H9 (cell line): ENCODE data around the gene KCTD2. TPM values are rescaled to one million over a fixed set of nuclear protein-coding genes. Genes with fewer than 3 reads are reported as not detected.
A peak's percentile ranks its signal among the peaks of the same experiment; 100 is the strongest.

Experiments
- DNase-seq: peaks from one replicate; pipeline ENCODE4 v3.0.0-alpha.2; 2017
- H2AFZ ChIP-seq: one replicate; pipeline ENCODE4 v1.6.1; 2013; ENCODE audit warnings: mild to moderate bottlenecking, low read length, control low read depth, moderate library complexity
- H2AK5ac ChIP-seq: 2 replicates; pipeline ENCODE4 v1.6.1; 2013; ENCODE audit warnings: low read length, control low read depth, mixed read lengths; ENCODE audit not compliant: insufficient read length
- H2BK120ac ChIP-seq: one replicate; pipeline ENCODE4 v1.6.1; 2013; ENCODE audit warnings: low read depth, mild to moderate bottlenecking, low read length, control low read depth, inconsistent platforms; ENCODE audit not compliant: poor library complexity, severe bottlenecking
- H2BK12ac ChIP-seq: 2 replicates; pipeline ENCODE4 v1.6.1; 2013; ENCODE audit warnings: low read length, control low read depth, mixed read lengths, low read depth; ENCODE audit not compliant: insufficient read length
- H2BK15ac ChIP-seq: 2 replicates; pipeline ENCODE4 v1.6.1; 2013; ENCODE audit warnings: low read depth, low read length, control low read depth
- H2BK20ac ChIP-seq: one replicate; pipeline ENCODE4 v1.6.1; 2013; ENCODE audit warnings: low read depth, mild to moderate bottlenecking, low read length, control low read depth, inconsistent platforms; ENCODE audit not compliant: poor library complexity, severe bottlenecking
- H2BK5ac ChIP-seq: 2 replicates; pipeline ENCODE4 v1.6.1; 2013; ENCODE audit warnings: low read length, control low read depth, mixed read lengths; ENCODE audit not compliant: insufficient read length
- H3K14ac ChIP-seq: 2 replicates; pipeline ENCODE4 v1.6.1; 2013; ENCODE audit warnings: low read length, control low read depth; ENCODE audit not compliant: insufficient read depth
- H3K18ac ChIP-seq: 2 replicates; pipeline ENCODE4 v1.6.1; 2013; ENCODE audit warnings: low read depth, mild to moderate bottlenecking, mixed read lengths, low read length, control low read depth; ENCODE audit not compliant: insufficient read length
- H3K23ac ChIP-seq: 2 replicates; pipeline ENCODE4 v1.6.1; 2013; ENCODE audit warnings: low read length, control low read depth, mixed read lengths, low read depth; ENCODE audit not compliant: insufficient read length
- H3K23me2 ChIP-seq: 2 replicates; pipeline ENCODE4 v1.6.1; 2013; ENCODE audit warnings: low read depth, mild to moderate bottlenecking, mixed read lengths, low read length, control low read depth; ENCODE audit not compliant: insufficient read length, poor library complexity, severe bottlenecking
- H3K27ac ChIP-seq: 2 replicates; pipeline ENCODE4 v1.5.1; 2013; ENCODE audit warnings: low read length, control low read depth, mixed read lengths, low read depth; ENCODE audit not compliant: insufficient read length
- H3K27me3 ChIP-seq: 2 replicates; pipeline ENCODE4 v1.6.1; 2013; ENCODE audit warnings: low read length, control low read depth, inconsistent platforms; ENCODE audit not compliant: insufficient read depth
- H3K4ac ChIP-seq: 2 replicates; pipeline ENCODE4 v1.6.1; 2013; ENCODE audit warnings: low read depth, mild to moderate bottlenecking, control low read depth, inconsistent platforms, low read length, moderate library complexity
- H3K4me1 ChIP-seq: 2 replicates; pipeline ENCODE4 v1.6.1; 2013; ENCODE audit warnings: low read length, control low read depth, inconsistent platforms; ENCODE audit not compliant: insufficient read depth
- H3K4me2 ChIP-seq: 2 replicates; pipeline ENCODE4 v1.6.1; 2013; ENCODE audit warnings: low read length, control low read depth, mixed read lengths; ENCODE audit not compliant: insufficient read length, insufficient read depth
- H3K56ac ChIP-seq: 2 replicates; pipeline ENCODE4 v1.6.1; 2013; ENCODE audit warnings: low read depth, mild to moderate bottlenecking, mixed read lengths, low read length, control low read depth; ENCODE audit not compliant: insufficient read length
- H3K79me1 ChIP-seq: 2 replicates; pipeline ENCODE4 v1.6.1; 2013; ENCODE audit warnings: low read depth, mild to moderate bottlenecking, moderate library complexity, low read length, control low read depth, inconsistent platforms; ENCODE audit not compliant: insufficient read depth, poor library complexity, severe bottlenecking
- H3K79me2 ChIP-seq: 2 replicates; pipeline ENCODE4 v1.6.1; 2013; ENCODE audit warnings: low read length, control low read depth, inconsistent platforms; ENCODE audit not compliant: insufficient read depth
- H3K9ac ChIP-seq: 2 replicates; pipeline ENCODE4 v1.6.1; 2013; ENCODE audit warnings: low read length, control low read depth, mixed read lengths; ENCODE audit not compliant: insufficient read length; ENCODE audit errors: extremely low read depth
- H3K9me3 ChIP-seq: one replicate; pipeline ENCODE4 v1.6.1; 2013; ENCODE audit warnings: low read depth, low read length, inconsistent platforms; ENCODE audit not compliant: control insufficient read depth
- H3T11ph ChIP-seq: one replicate; pipeline ENCODE4 v1.6.1; 2013; ENCODE audit warnings: mild to moderate bottlenecking, low read length, control low read depth, inconsistent platforms
- H4K20me1 ChIP-seq: one replicate; pipeline ENCODE4 v1.6.1; 2013; ENCODE audit not compliant: control insufficient read depth, insufficient read length, insufficient read depth
- H4K5ac ChIP-seq: 2 replicates; pipeline ENCODE4 v1.6.1; 2013; ENCODE audit warnings: low read depth, mild to moderate bottlenecking, mixed read lengths, low read length, control low read depth; ENCODE audit not compliant: insufficient read length
- H4K8ac ChIP-seq: replicated peaks from 2 replicates; pipeline ENCODE4 v1.6.1; 2013; ENCODE audit warnings: low read length, control low read depth, mixed read lengths, low read depth; ENCODE audit not compliant: insufficient read length
- H4K91ac ChIP-seq: 2 replicates; pipeline ENCODE4 v1.6.1; 2013; ENCODE audit warnings: low read depth, mild to moderate bottlenecking, moderate library complexity, mixed read lengths, low read length, control low read depth; ENCODE audit not compliant: insufficient read length
- H3K27ac Mint-ChIP-seq, 3 experiments: 2 replicates in 2 of 3; 3 replicates in 1 of 3; pipeline ENCODE4 v1.8.0; 2020 to 2021; ENCODE audit warnings: mixed read lengths in 3 of 3, mild to moderate bottlenecking in 1 of 3, moderate library complexity in 1 of 3
- H3K27me3 Mint-ChIP-seq: 2 replicates; pipeline ENCODE4 v1.8.0; 2021; ENCODE audit warnings: low read depth, mild to moderate bottlenecking, moderate library complexity, mixed read lengths
- H3K36me3 Mint-ChIP-seq, 3 experiments: 2 replicates in 2 of 3; 3 replicates in 1 of 3; pipeline ENCODE4 v1.8.0; 2020 to 2021; ENCODE audit warnings: low read depth in 3 of 3, mixed read lengths in 3 of 3; ENCODE audit not compliant: insufficient read depth in 1 of 3
- H3K4me1 Mint-ChIP-seq, 2 experiments: 2 replicates each; pipeline ENCODE4 v1.8.0; 2020; ENCODE audit warnings: mixed read lengths in 2 of 2
- H3K4me3 Mint-ChIP-seq, 2 experiments: 2 replicates in 1 of 2; 3 replicates in 1 of 2; pipeline ENCODE4 v1.8.0; 2020 to 2021; ENCODE audit warnings: mild to moderate bottlenecking in 2 of 2, mixed read lengths in 2 of 2, moderate library complexity in 1 of 2
- H3K9me3 Mint-ChIP-seq, 2 experiments: 2 replicates in 1 of 2; 3 replicates in 1 of 2; pipeline ENCODE4 v1.8.0; 2020; ENCODE audit warnings: mild to moderate bottlenecking in 2 of 2, mixed read lengths in 2 of 2, moderate library complexity in 1 of 2
- WGBS: extraction: QIAGEN DNeasy Blood & Tissue Kit; methylation state at CpG from one replicate; pipeline ENCODE4 v1.1.7; 2013; ENCODE audit warnings: missing lambda C conversion rate, low lambda C conversion rate, mixed read lengths; ENCODE audit not compliant: insufficient read length; ENCODE audit errors: extremely low coverage; 5-methylcytosine and 5-hydroxymethylcytosine counted together
- total RNA-seq: library from RNA; stranded (reverse); gene quantifications from 2 replicates; pipeline ENCODE4 v1.2.1, GENCODE V29; 2021
- TF ChIP-seq, protein P1 (sequence below): fragments of 200-600 bp; sonication (generic); conservative IDR thresholded peaks from 3 replicates; pipeline ENCODE4 v1.8.0; 2021; ENCODE audit warnings: antibody characterized with exemption, mild to moderate bottlenecking

Gene KCTD2
- total RNA-seq, 1 experiment from 2014 or later, result 40.1 TPM

DNA sequence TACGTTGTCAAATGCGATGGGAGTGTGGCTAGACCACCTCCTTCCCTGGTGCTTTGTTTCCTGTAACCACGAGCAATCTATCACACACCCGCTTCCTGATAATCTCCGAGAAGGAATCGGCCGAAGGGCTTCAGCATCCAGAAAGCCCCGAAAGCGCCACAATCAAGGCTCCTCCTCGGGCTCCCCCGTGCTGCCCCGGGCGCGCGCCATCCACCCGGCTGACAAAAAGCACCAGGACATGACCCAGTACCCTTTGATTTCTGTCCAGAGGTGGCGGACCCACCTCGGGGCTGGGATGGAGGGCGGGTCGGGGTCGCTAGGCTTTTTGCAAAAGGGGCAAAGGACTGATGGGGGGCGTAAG, 62.0 kb downstream of the KCTD2 start:
- no peaks in the 10 kb centered on the region for H3K79me2 ChIP-seq
- H3K56ac ChIP-seq, result no peak overlapping the region
- H3K9ac ChIP-seq, result peak overlapping the region; percentile 11
- no peak overlapping the region for H2AFZ ChIP-seq
- no peaks in the 10 kb centered on the region for H3K9me3 ChIP-seq
- no peak overlapping the region for H4K8ac ChIP-seq
- no peaks in the 10 kb centered on the region for H3K27me3 ChIP-seq
- H4K91ac ChIP-seq, result no peak overlapping the region
- H3K27ac ChIP-seq, result no peak overlapping the region
- H3K79me1 ChIP-seq, result no peaks in the 10 kb centered on the region
- DNase-seq, result peak; percentile 64
- Mint-ChIP-seq H3K9me3 (no peaks in the 10 kb centered on the region), H3K4me1 (peaks cover 20 to 25% of the 10 kb centered on the region in 2 experiments), H3K27me3 (peaks cover 5% of the 10 kb centered on the region), H3K36me3 (peaks cover 3 to 23% (median 21%) of the 10 kb centered on the region in 3 experiments; a peak in 6 of 7 replicates), H3K27ac (no peak overlapping the region), H3K4me3 (peak overlapping the region; percentile 90 to 93)
- no CpG with 5 or more reads among the region's 22 CpGs for WGBS
- no peak overlapping the region for H2BK5ac ChIP-seq
- H3K23me2 ChIP-seq, result peaks cover 7% of the 10 kb centered on the region
- no peak overlapping the region for H2AK5ac ChIP-seq
- no peak overlapping the region for H2BK20ac ChIP-seq
- no peak overlapping the region for H3K18ac ChIP-seq
- no peaks in the 10 kb centered on the region for H4K20me1 ChIP-seq
- no peak overlapping the region for H3T11ph ChIP-seq
- no peaks in the 10 kb centered on the region for H3K4me1 ChIP-seq
- no peak overlapping the region for H2BK12ac ChIP-seq
- no peak overlapping the region for H4K5ac ChIP-seq
- H3K14ac ChIP-seq, result no peak overlapping the region
- no peak overlapping the region for H3K23ac ChIP-seq
- H3K4me2 ChIP-seq, result peak overlapping the region; percentile 50
- TF ChIP-seq, protein P1, sequence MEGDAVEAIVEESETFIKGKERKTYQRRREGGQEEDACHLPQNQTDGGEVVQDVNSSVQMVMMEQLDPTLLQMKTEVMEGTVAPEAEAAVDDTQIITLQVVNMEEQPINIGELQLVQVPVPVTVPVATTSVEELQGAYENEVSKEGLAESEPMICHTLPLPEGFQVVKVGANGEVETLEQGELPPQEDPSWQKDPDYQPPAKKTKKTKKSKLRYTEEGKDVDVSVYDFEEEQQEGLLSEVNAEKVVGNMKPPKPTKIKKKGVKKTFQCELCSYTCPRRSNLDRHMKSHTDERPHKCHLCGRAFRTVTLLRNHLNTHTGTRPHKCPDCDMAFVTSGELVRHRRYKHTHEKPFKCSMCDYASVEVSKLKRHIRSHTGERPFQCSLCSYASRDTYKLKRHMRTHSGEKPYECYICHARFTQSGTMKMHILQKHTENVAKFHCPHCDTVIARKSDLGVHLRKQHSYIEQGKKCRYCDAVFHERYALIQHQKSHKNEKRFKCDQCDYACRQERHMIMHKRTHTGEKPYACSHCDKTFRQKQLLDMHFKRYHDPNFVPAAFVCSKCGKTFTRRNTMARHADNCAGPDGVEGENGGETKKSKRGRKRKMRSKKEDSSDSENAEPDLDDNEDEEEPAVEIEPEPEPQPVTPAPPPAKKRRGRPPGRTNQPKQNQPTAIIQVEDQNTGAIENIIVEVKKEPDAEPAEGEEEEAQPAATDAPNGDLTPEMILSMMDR, result no peak
- no peak overlapping the region for H2BK15ac ChIP-seq
- H2BK120ac ChIP-seq, result no peak overlapping the region
- no peak overlapping the region for H3K4ac ChIP-seq
